GM21390 (cell line): ENCODE data around the gene PCED1B.

Experiments
- ATAC-seq: cut with Tn5 transposase; IDR thresholded peaks from one replicate; pipeline ENCODE4 v1.9.1; 2021; ENCODE audit not compliant: unreplicated experiment

The PCED1B gene

DNA sequence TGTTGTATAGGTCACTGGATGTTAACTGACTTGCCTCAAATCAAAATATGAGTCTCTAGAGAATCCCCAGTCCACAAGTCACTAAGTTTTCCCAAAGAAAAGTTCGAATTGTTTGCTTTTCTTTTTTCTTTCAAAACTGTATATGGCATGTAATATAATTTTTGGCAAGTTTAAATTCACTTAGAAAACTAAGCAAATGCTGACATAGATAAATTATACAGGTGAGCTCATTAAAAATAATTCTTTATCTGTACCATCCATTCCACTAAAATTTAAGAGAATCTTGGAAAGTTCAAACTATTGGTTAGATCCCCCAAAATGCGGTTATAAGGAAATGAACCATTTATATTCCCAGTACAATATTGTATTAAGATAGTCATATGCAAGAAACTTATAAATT lies 145.9 kb downstream of the PCED1B start:
- no peak for ATAC-seq

DNA sequence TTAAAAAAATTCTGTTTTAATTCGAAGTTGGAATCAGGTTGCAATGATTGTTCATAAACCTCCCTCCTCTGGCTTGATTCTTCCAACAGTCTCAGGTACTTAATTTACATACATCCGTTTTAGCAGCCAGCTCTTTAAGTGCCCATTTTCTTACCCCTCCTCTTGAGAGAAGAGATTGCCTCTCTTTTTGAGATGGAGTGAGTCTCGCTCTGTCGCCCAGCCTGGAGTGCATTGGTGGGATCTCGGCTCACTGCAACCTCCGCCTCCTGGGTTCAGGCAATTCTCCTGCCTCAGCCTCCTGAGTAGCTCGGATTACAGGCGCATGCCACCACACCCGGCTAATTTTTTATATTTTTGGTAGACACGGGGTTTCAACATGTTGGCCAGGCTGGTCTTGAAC lies 146.8 kb downstream of the PCED1B start:
- no peak for ATAC-seq

DNA sequence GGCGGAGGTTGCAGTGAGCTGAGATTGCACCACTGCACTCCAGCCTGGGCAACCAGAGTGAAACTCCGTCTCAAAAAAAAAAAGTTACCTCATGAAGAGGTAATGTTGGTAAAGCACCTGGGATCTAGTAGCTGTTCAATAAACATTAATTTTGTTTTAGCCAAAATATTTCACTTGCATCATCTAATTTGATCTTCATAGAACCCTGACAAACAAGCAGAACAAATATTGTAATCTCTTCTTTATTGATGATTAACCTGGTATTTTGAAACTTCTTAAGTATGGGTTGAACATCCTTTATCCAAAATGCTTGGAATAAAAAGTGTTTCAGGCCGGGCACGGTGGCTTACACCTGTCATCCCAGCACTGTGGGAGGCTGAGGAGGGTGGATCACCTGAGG lies 149.4 kb downstream of the PCED1B start:
- no peak for ATAC-seq

DNA sequence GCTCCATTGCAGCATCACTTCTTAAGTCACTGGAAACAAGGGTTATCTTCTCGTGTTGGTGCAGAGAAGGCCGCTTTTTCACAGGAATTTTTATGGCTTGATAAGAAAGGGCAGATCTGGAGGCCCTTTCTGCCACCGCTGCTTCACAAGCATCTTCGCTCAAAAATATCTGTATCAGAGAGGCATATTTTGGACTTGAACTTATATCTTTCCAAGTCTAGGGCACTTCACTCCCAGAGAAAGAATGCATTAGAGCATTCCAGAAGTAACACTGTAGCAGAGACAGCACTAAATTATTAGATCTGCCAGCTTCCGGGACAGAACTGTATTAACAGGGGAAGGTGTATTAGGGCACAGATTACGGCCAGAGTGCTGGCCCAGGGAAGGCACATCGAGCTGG lies 152.0 kb downstream of the PCED1B start:
- ATAC-seq = no peak

DNA sequence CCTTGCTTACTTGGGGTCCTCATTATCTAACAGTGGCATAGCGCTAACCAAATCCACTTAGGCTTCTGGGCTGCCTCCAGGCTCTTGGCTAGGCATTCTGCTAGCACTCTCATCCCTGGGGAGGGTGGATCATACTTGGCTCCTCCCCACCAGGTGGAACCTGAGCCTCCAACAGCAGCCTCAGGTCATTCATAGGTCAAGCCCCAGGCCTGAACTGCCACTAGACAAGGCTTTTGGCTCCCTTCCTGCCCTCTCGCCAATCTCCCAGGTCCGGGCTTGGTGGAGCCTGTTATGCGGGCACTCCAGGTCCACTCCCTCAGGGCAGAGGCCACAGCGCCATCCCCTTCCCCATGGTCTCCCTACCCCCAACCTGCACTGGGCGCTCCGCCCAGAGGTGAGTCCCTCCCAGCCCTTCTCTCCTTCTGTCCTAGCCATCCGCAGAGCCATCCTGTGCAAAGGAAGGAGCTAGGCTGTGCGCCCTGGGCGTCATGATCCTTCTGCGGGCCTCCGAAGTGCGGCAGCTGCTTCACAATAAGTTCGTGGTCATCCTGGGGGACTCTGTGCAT lies 155.2 kb downstream of the PCED1B start:
- no peak for ATAC-seq

DNA sequence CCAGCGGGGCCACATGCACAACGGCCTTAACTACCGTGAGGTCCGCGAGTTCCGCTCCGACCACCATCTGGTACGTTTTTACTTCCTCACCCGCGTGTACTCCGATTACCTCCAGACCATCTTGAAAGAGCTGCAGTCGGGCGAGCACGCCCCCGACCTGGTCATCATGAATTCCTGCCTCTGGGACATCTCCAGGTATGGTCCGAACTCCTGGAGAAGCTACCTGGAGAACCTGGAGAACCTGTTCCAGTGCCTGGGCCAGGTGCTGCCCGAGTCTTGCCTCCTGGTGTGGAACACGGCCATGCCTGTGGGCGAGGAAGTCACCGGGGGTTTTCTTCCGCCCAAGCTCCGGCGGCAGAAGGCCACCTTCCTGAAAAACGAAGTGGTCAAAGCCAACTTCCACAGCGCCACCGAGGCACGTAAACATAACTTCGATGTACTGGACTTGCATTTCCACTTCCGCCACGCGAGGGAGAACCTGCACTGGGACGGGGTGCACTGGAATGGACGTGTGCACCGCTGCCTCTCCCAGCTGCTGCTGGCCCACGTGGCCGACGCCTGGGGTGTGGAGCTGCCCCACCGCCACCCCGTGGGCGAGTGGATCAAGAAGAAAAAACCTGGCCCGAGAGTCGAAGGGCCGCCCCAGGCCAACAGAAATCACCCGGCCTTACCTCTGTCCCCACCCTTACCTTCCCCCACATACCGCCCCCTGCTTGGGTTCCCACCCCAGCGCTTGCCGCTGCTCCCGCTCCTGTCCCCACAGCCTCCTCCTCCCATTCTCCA lies 156.0 kb downstream of the PCED1B start:
- ATAC-seq = no peak

DNA sequence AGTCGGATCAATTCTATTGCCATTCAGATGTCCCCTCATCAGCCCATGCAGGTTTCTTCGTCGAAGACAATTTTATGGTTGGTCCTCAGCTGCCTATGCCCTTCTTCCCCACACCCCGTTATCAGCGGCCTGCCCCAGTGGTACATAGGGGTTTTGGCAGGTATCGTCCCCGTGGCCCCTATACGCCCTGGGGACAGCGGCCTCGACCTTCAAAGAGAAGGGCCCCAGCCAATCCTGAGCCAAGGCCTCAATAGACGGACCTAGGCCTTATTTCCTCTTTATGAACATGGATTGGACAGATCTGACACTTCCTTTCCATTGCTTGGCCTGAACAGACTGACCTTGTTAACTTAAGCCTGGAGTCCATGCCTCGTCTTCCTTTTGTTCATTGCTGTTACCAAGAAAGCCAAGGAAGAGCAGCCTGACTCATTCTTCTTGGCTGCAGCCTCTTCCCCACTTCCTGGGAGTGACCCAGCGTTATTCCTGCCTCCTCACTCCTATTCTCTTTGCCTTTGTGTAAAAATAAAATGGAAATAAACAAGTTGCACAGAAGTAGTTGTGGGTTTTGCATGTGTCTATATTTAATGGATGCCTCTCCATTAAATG lies 156.8 kb downstream of the PCED1B start:
- no peak for ATAC-seq

DNA sequence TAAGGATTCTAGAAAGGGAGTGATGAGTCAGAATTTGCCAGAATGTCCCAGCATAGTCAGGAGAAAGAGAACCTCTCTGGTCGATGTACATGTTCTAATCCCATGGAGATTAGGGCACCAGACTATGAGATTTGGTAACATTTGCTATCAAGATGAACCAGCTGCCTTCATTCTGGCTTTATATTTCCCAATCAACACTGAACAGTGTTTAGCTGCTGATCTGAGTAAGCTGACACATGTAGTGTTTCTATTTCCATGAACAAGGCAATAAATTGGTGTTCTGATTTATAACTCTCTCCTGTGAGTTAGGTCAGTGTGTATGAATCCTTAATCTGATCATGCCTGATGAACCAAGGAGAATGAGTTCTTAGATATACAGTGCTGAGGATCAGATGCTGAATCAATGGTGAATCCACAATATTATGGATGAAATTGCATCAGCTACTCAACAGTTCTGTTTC lies 158.4 kb downstream of the PCED1B start:
- ATAC-seq = no peak

DNA sequence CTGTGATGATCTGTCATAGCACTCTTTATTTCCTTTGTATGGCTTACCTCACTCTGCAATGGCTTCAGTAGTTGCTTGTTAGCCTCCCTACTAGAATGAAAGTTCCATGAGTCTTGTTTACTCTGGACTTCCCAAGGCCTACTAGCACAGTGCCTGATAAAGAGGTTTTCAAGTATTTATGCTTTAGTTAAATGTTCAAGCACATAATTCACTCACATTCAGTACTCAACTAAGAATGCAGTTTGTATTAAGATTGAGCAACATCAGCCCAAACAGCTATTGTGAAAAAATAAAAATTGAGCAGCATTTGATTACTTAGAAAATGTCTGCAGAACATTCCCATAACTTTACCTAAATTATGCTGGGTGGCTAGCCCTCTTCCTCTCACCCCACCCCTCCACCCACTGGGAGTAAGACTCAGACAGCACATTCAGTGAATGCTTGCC lies 159.3 kb downstream of the PCED1B start:
- ATAC-seq = no peak

DNA sequence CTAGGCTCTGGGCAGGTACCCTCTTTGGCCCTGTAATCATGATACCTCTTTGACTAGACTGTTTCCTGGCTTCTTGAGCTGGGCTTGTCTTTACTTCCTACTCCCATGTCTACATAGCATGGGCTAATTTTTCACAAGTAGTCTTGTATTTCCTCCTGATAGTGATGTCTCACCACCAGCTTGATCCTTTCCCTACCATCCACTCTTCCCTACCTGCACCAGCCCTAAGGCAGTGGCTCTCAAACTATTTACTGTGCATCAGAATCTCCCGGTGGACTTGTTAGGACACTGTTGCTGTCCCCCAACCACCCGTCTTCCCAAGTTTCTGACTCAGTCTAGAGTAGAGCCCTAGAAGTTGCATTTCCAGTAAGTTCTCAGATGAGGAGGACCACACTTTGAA lies 163.0 kb downstream of the PCED1B start:
- no peak for ATAC-seq

DNA sequence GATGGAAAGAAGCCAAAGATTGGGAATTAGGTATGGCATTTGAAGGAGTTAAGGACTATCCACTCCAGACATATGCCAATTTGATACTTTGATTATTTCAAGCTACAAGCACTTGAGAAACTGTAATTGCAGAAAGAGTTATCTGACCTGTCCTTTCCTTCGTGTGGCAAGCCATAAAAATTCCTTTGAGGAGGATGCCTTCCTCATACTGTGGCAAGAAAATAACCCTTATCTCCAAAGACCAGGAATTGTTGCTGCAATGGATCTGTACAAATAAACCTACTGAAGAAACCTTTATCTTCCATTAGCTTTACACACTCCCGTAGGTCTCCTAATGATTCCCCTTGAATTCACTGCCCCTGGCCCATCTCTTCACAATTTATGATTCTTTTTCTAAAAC lies 165.4 kb downstream of the PCED1B start:
- no peak for ATAC-seq

DNA sequence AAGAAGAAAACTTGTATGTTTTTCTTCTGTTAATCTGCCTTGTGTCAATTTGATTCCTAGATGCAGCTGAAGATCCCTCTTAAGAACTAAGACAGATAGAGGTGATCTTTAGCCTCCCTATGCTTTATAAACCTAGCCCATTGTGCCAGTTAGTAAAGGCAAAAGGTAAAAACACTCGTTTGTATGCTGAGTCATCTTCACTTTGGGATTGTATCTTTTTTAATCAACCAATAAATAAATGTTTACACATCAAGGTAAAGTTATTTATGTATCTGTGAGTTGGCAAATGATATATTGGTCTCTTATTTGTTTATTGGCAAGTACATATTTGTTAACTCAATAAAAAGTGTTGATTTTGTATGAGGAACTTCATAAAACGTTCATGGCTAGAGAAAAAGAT lies 166.2 kb downstream of the PCED1B start:
- no peak for ATAC-seq

DNA sequence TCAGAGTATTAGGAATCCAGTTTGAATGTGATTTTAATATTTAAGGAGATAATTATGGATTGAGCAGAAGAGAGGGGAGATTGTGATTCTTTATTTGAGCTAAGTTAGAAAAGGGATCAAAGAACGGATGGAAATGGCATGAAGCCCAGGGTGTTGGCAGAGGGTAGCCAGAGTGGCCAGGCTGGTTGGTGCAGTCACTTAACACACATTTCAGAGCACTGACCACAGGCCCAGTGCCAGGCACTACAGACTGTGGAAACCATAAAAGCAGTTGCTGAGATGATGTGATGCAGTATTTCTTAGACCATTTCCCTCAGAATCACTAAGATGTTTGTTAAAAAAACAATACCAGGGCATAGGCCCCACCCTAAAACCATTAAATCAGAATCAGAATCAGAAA lies 168.0 kb downstream of the PCED1B start:
- ATAC-seq = no peak

DNA sequence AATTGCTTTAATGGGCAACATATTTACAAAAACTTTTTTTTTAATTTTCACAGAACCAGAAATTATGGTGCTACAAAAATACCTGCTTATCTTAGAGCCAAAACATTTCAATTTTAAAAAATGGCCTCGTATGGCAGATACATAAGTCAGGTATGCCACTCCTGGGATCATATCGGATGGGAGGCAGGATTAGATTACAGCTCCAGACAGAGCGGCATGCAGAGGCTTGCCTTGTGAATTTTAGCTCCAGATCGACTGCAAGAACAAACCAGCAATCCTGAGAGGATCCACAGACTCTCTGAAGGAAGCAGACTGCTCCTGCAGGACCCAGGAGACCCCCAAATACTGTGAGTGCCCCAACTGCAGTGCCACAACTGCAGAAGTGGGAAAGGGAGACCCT lies 169.7 kb downstream of the PCED1B start:
- no peak for ATAC-seq

DNA sequence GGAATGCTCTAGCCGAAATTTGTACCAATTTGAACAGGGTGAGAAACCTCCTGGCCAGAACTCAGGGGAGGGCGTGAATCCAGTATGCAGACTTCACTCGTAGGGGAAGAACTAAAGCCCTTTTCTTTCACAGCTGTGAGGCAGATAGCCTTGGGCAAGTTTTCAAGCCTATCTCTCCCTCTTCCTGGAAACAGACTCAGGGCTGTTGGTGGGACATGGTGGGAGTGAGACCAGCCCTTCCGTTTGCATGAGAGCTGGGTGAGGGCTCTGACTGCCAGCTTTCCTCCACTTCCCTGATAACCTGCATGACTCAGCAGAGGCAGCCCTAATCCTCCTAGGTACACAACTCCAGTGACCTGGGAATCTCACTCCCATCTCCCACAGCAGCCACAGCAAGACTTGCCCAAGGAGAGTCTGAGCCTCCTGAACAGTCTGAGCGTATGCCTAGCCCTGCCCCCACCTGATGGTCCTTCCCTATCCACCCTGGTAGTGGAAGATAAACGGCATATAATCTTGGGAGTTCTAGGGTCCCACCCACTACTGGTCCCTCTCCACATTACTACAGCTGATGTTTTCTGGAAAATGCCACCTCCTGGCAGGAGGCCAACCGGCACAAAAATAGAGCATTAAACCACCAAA lies 170.4 kb downstream of the PCED1B start:
- ATAC-seq = no peak

DNA sequence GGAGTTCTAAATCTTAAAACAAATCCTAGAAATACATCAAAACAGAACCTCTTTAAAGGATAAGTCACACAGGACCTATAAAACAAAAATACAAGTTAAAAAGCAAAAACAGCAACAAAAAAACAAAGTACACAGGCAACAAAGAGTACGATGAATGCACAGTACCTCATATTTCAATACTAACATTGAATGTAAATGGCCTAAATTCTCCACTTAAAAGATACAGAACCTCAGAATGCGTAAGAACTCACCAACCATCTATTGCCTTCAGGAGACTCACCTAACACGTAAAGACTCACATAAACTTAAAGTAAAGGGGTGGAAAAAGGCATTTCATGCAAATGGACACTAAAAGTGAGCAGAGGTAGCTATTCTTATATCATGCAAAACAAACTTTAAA lies 172.5 kb downstream of the PCED1B start:
- no peak for ATAC-seq

DNA sequence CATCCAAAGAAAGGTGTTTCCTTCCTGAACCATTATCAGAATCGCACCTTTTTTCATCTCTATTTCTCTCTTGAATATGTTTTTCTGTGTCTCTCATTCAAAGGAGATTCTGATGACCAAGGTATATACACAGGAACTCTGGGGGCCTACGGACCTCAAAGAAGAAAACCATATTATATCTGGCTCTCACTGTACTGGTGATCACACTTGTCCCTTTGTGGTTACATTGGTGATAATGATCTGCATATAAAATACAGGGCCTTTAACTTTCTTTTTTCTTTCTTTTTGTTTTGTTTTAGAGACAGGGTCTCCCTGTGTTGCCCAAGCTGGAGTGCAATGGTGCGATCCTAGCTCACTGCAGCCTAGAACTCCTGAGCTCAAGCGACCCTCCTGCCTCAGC lies 185.5 kb downstream of the PCED1B start:
- ATAC-seq = no peak

DNA sequence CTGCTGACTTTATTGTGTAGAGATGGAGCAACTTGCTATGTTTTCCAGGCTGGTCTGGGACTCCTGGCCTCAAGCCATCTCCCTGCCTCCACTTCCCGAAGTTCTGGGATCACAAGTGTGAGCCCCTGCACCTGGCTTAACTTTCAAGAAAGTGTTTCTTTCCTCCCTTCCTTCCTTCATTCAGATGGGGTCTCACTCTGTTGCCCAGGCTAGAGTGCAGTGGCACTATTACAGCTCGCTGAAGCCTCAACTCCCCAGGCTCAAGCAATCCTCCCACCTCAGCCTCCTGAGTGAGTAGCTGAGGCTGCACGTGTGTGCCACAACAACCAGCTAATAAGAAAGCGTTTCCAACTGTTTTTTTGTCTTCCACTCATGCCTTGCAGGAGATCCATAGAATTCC lies 186.0 kb downstream of the PCED1B start:
- ATAC-seq = no peak

DNA sequence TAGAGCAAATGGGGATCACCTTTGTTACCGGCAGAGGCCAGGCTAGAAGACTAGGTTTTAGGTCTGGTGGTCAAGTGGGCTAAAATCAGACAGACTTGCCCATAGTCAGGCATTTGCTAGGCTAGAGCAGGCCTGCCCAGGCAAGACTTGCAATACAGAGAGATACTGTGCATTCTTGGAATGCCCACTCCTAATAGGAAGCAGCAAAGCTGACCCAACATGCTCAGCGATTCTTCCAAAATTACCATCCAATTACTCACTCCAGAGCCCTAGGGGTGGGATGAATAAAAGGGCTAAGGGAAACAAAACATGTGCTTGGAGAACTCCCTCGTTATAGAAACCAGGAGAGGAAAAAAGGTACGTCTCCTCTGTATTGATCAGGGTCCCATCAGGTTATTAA lies 188.2 kb downstream of the PCED1B start:
- ATAC-seq = no peak

DNA sequence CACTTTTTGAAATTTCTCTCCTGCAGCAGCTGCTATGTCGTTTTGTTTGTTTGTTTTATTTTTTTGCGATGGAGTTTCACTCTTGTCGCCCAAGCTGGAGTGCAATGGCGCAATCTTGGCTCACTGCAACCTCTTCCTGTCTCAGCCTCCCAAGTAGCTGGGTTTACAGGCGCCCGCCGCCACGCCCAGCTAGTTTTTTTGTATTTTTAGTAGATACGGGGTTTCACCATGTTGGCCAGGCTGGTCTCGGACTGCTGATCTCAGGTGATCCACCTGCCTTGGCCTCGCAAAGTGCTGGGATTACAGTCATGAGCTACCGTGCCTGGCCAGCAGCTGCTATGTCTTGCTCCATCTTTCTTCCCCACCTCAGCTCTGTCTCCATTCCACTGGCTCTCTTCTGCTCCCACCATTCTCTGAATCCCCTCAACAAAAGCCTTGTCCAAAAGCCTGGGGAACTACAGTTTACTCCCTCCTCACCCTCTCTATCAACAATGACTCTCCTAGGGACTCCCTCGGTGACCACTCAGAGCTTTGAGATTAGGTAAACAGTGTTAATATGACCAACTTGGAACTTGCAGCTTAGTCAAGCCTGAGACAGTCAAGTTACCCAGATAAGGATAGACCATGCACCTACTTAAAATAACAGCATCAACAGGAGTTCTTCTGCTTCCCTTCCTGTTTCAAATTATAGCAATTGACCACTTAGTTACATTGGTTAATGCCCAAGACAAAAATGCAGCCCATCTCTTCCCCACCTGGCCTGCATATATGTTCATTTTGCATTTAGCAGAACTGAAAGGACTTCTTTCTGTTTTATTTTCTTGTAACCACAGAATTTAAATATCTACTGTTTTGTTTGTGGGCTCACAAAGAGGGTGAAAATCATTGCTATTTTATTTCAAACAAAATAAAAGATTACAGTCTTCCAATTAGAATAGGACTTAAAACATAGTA lies 189.4 kb downstream of the PCED1B start:
- ATAC-seq = peak; percentile 78

DNA sequence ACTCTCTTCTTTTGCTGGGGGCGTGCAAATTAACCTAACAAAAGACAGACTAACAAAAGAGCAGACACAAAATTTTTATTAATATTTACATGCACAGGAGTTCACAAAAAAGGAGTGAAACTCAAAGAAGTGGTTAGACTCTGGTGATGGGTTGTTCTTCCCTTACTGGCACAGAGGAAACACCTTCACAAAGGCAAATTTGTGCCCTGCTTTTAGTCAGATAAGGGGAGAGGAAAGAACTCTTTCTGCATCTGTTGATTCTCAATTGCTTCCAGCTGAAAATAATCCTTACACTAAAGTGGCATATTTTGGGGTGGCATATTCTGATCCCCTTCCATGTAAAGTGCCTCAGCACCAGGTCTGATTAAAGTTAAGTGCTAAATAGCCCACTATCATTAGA lies 190.5 kb downstream of the PCED1B start:
- no peak for ATAC-seq
